ENCODE data around the gene SSH3.

GRCh38 chr11:67280788-67281551 lies 22.4 kb upstream of the SSH3 start:
- TF ChIP-seq, protein P1, sequence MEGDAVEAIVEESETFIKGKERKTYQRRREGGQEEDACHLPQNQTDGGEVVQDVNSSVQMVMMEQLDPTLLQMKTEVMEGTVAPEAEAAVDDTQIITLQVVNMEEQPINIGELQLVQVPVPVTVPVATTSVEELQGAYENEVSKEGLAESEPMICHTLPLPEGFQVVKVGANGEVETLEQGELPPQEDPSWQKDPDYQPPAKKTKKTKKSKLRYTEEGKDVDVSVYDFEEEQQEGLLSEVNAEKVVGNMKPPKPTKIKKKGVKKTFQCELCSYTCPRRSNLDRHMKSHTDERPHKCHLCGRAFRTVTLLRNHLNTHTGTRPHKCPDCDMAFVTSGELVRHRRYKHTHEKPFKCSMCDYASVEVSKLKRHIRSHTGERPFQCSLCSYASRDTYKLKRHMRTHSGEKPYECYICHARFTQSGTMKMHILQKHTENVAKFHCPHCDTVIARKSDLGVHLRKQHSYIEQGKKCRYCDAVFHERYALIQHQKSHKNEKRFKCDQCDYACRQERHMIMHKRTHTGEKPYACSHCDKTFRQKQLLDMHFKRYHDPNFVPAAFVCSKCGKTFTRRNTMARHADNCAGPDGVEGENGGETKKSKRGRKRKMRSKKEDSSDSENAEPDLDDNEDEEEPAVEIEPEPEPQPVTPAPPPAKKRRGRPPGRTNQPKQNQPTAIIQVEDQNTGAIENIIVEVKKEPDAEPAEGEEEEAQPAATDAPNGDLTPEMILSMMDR (IDR thresholded peaks at IDR 0.05; ENCODE audit: insufficient read depth, low read length), result no peak
- TF ChIP-seq POLR2AphosphoS5 (IDR thresholded peaks at IDR 0.05; ENCODE audit: low read depth), result 0 out of 2 replicates have a peak, but pooled peaks have one; percentile 11
- TF ChIP-seq, protein P2, sequence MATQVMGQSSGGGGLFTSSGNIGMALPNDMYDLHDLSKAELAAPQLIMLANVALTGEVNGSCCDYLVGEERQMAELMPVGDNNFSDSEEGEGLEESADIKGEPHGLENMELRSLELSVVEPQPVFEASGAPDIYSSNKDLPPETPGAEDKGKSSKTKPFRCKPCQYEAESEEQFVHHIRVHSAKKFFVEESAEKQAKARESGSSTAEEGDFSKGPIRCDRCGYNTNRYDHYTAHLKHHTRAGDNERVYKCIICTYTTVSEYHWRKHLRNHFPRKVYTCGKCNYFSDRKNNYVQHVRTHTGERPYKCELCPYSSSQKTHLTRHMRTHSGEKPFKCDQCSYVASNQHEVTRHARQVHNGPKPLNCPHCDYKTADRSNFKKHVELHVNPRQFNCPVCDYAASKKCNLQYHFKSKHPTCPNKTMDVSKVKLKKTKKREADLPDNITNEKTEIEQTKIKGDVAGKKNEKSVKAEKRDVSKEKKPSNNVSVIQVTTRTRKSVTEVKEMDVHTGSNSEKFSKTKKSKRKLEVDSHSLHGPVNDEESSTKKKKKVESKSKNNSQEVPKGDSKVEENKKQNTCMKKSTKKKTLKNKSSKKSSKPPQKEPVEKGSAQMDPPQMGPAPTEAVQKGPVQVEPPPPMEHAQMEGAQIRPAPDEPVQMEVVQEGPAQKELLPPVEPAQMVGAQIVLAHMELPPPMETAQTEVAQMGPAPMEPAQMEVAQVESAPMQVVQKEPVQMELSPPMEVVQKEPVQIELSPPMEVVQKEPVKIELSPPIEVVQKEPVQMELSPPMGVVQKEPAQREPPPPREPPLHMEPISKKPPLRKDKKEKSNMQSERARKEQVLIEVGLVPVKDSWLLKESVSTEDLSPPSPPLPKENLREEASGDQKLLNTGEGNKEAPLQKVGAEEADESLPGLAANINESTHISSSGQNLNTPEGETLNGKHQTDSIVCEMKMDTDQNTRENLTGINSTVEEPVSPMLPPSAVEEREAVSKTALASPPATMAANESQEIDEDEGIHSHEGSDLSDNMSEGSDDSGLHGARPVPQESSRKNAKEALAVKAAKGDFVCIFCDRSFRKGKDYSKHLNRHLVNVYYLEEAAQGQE (IDR thresholded peaks at IDR 0.05; ENCODE audit: insufficient replicate concordance, low read depth), result no peak
- no peak for TF ChIP-seq GABPA (IDR thresholded peaks at IDR 0.05; ENCODE audit: low read depth)
- TF ChIP-seq SPI1 (IDR thresholded peaks at IDR 0.05; ENCODE audit: borderline replicate concordance, low read depth), result no peak

Data from HL-60 (cell line).